Parathyroid adenoma (tissue), 2 donors: Measurements from ENCODE around the gene PDCD1.

Source experiments
- H2AFZ ChIP-seq: fragments of 300-600 bp; sonication (generic); one replicate; pipeline ENCODE4 v1.7.0; 2017; ENCODE audit warnings: antibody characterized with exemption, mild to moderate bottlenecking
- H3K27ac ChIP-seq: fragments of 300-600 bp; sonication (generic); one replicate; pipeline ENCODE4 v1.7.0; 2017
- H3K27me3 ChIP-seq: fragments of 300-600 bp; sonication (generic); one replicate; pipeline ENCODE4 v1.7.0; 2017; ENCODE audit warnings: low read length; ENCODE audit not compliant: control insufficient read depth, insufficient read depth
- H3K36me3 ChIP-seq: fragments of 300-600 bp; sonication (generic); one replicate; pipeline ENCODE4 v1.7.0; 2017; ENCODE audit warnings: low read length; ENCODE audit not compliant: control insufficient read depth, insufficient read depth
- H3K4me1 ChIP-seq: fragments of 300-600 bp; sonication (generic); one replicate; pipeline ENCODE4 v1.7.0; 2017; ENCODE audit warnings: control low read depth
- H3K4me2 ChIP-seq: fragments of 300-600 bp; sonication (generic); one replicate; pipeline ENCODE4 v1.7.0; 2017; ENCODE audit warnings: low read length
- H3K4me3 ChIP-seq: fragments of 300-600 bp; sonication (generic); one replicate; pipeline ENCODE4 v1.7.0; 2017; ENCODE audit warnings: low read depth, low read length
- H3K79me2 ChIP-seq: fragments of 300-600 bp; sonication (generic); one replicate; pipeline ENCODE4 v1.7.0; 2017; ENCODE audit warnings: control low read depth
- H3K9ac ChIP-seq: fragments of 300-600 bp; sonication (generic); one replicate; pipeline ENCODE4 v1.7.0; 2017; ENCODE audit warnings: mild to moderate bottlenecking
- H3K9me3 ChIP-seq: fragments of 300-600 bp; sonication (generic); one replicate; pipeline ENCODE4 v1.7.0; 2017; ENCODE audit warnings: low read length; ENCODE audit not compliant: control insufficient read depth
- TF ChIP-seq, protein P1 (sequence below): fragments of 300-600 bp; sonication (generic); IDR thresholded peaks from one replicate; pipeline ENCODE4 v1.7.0; 2017; ENCODE audit warnings: antibody characterized with exemption, mild to moderate bottlenecking
- donor health status: primary hyperparathyroidism.

PDCD1 gene

DNA sequence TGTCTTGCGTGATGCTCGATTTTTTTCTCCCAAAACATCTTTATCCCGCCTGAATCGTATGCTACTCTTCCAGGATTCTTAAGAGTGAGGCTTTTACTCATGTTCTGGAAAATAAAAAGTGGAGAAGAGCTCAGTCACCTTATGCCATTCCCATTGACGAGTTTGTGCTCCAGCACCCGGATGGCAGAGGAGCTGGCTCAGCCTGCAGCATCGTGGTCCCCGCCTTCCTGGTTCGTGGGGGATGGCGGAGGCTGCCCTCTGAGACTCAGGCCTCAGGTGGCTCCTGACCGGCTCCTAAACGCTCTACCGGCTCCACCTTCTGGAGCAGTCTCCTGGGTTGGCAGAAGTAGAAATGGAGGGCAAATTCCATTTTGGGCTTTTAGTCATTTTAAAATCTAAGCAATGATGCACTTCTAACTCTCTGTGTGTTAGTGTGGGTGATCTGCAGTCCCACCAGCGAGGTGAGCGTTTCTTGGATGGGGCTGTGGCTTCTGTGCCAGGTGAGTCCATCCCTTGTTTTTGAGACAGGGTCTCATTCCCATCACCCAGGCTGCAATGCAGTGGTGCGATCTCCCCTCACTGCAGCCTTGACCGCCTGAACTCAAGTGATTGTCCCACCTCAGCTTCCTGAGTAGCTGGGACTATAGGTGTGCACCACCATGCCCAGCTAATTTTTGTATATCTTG, 38.7 kb upstream of the PDCD1 start:
- TF ChIP-seq, protein P1, sequence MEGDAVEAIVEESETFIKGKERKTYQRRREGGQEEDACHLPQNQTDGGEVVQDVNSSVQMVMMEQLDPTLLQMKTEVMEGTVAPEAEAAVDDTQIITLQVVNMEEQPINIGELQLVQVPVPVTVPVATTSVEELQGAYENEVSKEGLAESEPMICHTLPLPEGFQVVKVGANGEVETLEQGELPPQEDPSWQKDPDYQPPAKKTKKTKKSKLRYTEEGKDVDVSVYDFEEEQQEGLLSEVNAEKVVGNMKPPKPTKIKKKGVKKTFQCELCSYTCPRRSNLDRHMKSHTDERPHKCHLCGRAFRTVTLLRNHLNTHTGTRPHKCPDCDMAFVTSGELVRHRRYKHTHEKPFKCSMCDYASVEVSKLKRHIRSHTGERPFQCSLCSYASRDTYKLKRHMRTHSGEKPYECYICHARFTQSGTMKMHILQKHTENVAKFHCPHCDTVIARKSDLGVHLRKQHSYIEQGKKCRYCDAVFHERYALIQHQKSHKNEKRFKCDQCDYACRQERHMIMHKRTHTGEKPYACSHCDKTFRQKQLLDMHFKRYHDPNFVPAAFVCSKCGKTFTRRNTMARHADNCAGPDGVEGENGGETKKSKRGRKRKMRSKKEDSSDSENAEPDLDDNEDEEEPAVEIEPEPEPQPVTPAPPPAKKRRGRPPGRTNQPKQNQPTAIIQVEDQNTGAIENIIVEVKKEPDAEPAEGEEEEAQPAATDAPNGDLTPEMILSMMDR, result no peak
- Histone ChIP-seq H3K9ac (no peak overlapping the region), H3K4me3 (no peak overlapping the region), H3K4me2 (no peak overlapping the region), H3K4me1 (peaks cover 2% of the 10 kb centered on the region), H3K27ac (no peak overlapping the region), H3K27me3 (no peaks in the 10 kb centered on the region), H3K36me3 (no peaks in the 10 kb centered on the region), H3K79me2 (no peaks in the 10 kb centered on the region), H3K9me3 (no peaks in the 10 kb centered on the region), H2AFZ (no peak overlapping the region)

DNA sequence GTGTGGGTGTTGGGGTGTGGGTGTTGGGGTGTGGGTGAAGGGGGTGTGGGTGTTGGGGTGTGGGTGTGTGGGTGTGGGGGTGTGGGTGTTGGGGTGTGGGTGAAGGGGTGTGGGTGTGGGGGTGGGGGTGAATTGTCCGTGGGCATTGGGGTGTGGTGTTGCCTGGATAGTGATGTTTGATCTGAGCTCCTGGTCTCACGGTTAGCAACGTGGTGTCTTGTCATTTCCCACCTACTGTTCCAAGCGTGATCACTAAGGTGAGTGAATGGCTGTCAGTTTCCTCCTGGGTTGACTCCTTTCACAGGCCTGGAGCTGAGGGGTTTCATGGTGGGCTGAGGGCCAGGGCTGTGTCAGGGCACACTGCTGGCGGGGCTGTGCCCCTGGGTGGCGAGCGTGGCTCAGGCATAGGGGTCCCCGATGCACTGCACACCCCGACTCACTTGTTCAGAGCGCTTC, 38.1 kb upstream of the PDCD1 start:
- TF ChIP-seq, protein P1, result no peak
- H3K4me1 ChIP-seq, result peaks cover under 1% of the 10 kb centered on the region
- H3K27ac ChIP-seq, result no peak overlapping the region
- H3K9me3 ChIP-seq, result no peaks in the 10 kb centered on the region
- H3K4me3 ChIP-seq, result no peak overlapping the region
- H3K79me2 ChIP-seq, result no peaks in the 10 kb centered on the region
- no peak overlapping the region for H3K9ac ChIP-seq
- no peak overlapping the region for H2AFZ ChIP-seq
- H3K36me3 ChIP-seq, result no peaks in the 10 kb centered on the region
- H3K27me3 ChIP-seq, result no peaks in the 10 kb centered on the region
- H3K4me2 ChIP-seq, result no peak overlapping the region

DNA sequence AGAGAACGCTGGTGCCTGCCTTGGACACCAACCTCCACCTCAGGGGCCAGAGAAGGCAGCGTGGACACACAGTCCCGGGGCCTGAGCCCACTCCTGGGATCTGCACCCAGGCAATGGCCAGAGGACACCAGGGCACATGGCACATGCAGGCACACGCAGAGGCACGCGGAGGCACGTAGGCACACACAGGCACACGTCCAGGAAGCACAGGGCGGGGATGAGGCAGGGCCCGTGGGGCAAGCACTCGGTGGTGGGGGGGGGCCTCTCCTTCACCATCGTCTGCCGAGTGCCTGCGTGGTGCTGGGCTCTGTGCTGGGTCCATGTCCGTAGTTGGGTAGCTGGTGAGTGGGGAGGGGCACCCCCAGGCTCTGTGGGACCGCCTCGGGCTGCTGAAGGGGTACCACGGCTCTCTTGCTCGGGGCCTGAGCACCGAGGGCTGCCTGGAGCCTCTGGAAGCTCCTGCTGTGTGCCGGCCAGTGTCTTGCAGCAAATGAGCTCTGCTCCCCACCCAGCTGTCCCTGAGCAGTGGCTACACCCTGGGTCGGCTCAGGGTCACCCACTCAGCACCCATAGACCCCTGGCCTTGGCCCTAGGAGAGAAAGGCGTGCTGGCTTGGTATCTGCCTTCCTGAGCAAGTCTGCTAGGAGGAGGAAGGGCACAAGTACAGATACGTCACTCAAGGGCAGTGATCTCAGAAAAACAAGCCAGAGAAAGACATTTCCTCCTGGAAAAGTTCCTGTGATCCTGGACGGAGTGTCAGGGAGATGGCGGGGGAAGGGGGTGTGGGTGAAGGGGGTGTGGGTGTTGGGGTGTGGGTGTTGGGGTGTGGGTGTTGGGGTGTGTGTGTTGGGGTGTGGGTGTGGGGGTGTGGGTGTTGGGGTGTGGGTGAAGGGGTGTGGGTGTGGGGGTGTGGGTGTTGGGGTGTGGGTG, 37.3 kb upstream of the PDCD1 start:
- Histone ChIP-seq H3K9me3 (no peaks in the 10 kb centered on the region), H3K4me2 (no peak overlapping the region), H3K79me2 (no peaks in the 10 kb centered on the region), H3K36me3 (no peaks in the 10 kb centered on the region), H3K27ac (no peak overlapping the region), H3K4me3 (no peak overlapping the region), H3K27me3 (no peaks in the 10 kb centered on the region), H3K9ac (no peak overlapping the region), H2AFZ (no peak overlapping the region), H3K4me1 (no peaks in the 10 kb centered on the region)
- TF ChIP-seq, protein P1, result no peak

DNA sequence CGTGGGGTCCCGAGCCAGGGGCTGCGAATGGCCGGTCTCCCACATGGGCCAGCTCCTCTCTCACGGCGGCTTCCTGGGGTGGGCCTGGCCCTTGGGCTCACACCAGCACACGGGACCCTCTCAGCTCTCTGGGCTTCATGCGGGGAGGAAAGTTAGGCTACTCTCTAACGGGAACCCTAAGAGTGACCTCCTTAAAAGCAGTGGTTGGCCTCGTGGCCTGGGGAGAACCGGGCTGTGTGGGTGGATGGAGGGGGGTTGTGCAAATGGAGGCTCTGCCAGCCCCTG, 36.7 kb upstream of the PDCD1 start:
- H2AFZ ChIP-seq, result no peak overlapping the region
- no peaks in the 10 kb centered on the region for H3K9me3 ChIP-seq
- no peaks in the 10 kb centered on the region for H3K4me1 ChIP-seq
- no peaks in the 10 kb centered on the region for H3K79me2 ChIP-seq
- no peak overlapping the region for H3K9ac ChIP-seq
- H3K4me3 ChIP-seq, result no peak overlapping the region
- TF ChIP-seq, protein P1, result no peak
- H3K27ac ChIP-seq, result no peak overlapping the region
- no peaks in the 10 kb centered on the region for H3K27me3 ChIP-seq
- H3K36me3 ChIP-seq, result no peaks in the 10 kb centered on the region
- no peak overlapping the region for H3K4me2 ChIP-seq
